Measurements from ENCODE around the gene ENOSF1. TPM values are rescaled to one million over a fixed set of nuclear protein-coding genes. Genes with fewer than 3 reads are reported as not detected.

The ENOSF1 gene
- total RNA-seq, 1 experiment from 2014 or later = 44.6 TPM

DNA sequence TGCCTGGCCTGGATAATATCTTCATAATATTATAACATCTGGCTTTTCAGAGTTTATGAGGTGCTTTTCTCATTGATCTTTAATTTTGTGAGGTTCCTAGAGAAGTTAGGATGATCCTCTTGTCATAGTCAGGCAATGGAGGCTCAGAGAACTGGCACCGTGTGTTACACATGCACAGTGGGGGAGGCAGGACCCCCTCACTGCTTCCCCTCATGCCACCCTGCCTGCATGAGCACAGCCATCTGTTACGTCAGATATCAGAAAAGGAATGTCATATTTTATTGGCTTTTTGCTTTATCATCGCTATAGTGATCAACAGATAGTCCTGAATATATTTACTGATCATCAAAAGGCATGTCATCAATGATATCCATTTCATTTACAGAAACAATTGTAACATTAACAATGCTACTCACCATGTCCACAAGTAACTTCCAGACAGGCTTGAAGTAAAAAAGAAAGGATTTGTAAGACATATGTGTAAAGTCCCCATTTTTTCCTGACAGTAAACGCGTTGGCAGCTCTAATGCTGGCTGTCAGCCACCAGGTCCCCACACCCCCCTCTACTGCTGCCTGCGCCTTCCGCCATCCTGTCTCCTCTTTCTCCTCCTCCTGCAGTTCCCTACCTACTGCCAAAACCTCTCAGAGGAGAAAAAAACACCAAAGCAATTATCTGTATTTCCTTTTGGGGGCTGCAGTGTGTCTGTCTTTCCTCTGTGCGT, 18.8 kb downstream of the ENOSF1 start (continued):
- TF ChIP-seq, protein P1, sequence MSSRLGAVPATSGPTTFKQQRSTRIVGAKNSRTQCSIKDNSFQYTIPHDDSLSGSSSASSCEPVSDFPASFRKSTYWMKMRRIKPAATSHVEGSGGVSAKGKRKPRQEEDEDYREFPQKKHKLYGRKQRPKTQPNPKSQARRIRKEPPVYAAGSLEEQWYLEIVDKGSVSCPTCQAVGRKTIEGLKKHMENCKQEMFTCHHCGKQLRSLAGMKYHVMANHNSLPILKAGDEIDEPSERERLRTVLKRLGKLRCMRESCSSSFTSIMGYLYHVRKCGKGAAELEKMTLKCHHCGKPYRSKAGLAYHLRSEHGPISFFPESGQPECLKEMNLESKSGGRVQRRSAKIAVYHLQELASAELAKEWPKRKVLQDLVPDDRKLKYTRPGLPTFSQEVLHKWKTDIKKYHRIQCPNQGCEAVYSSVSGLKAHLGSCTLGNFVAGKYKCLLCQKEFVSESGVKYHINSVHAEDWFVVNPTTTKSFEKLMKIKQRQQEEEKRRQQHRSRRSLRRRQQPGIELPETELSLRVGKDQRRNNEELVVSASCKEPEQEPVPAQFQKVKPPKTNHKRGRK (CRISPR knock-in tag; IDR thresholded peaks at IDR 0.05; ENCODE audit: borderline replicate concordance) = no peak
- no peak for TF ChIP-seq CREM (CRISPR knock-in tag; IDR thresholded peaks at IDR 0.05)
- TF ChIP-seq TP53 (CRISPR knock-in tag; IDR thresholded peaks at IDR 0.05) = no peak
- no peak for TF ChIP-seq ZNF232 (CRISPR knock-in tag; IDR thresholded peaks at IDR 0.05)
- no peak for TF ChIP-seq EMX1 (CRISPR knock-in tag; IDR thresholded peaks at IDR 0.05)
- no peak for TF ChIP-seq ZNF121 (CRISPR knock-in tag; IDR thresholded peaks at IDR 0.05)
- TF ChIP-seq NR3C1 (CRISPR knock-in tag; conservative IDR thresholded peaks at IDR 0.05; ENCODE audit: low read depth) = no peak
- no peak for TF ChIP-seq HMGA2 (CRISPR knock-in tag; IDR thresholded peaks at IDR 0.05)
- TF ChIP-seq, protein P2, sequence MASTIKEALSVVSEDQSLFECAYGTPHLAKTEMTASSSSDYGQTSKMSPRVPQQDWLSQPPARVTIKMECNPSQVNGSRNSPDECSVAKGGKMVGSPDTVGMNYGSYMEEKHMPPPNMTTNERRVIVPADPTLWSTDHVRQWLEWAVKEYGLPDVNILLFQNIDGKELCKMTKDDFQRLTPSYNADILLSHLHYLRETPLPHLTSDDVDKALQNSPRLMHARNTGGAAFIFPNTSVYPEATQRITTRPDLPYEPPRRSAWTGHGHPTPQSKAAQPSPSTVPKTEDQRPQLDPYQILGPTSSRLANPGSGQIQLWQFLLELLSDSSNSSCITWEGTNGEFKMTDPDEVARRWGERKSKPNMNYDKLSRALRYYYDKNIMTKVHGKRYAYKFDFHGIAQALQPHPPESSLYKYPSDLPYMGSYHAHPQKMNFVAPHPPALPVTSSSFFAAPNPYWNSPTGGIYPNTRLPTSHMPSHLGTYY (CRISPR knock-in tag; IDR thresholded peaks at IDR 0.05) = no peak
- TF ChIP-seq JAZF1 (CRISPR knock-in tag; IDR thresholded peaks at IDR 0.05) = no peak
- TF ChIP-seq CREB1 (CRISPR knock-in tag; IDR thresholded peaks at IDR 0.05) = no peak
- no peak for TF ChIP-seq ZNF317 (CRISPR knock-in tag; IDR thresholded peaks at IDR 0.05; ENCODE audit: borderline replicate concordance, low read depth)
- no peak for TF ChIP-seq TEAD4 (CRISPR knock-in tag; IDR thresholded peaks at IDR 0.05)

DNA sequence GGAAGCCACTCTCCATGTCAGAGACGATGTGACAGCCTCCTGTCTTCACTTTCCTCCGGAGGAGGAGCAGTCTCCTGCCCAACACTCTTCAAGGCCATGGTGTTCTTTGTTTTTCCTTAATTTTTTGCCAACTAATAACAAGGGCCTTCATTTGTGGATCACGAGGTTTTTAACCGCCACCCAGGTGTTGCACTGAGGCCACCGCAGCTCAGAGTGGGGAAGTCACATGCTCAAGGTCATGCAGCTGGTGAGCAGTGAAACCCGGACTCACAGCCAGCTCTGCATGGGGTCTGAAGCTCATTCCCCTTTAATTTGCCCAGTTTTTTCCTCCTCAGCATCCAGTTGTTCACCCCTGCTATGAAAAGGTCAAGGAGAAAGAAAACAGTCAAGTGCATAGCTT, 19.6 kb downstream of the ENOSF1 start:
- H3K36me3 Mint-ChIP-seq = peaks cover 23% of the 10 kb centered on the region; the same call in 1 of the 2 replicates
- no peak overlapping the region for H3K4me3 Mint-ChIP-seq
- H3K27ac Mint-ChIP-seq = no peak overlapping the region
- peaks cover 11% of the 10 kb centered on the region for H3K4me1 Mint-ChIP-seq
- ATAC-seq (no peak), DNase-seq (ENCODE audit: low spot score) (no peak)
- H3K27me3 Mint-ChIP-seq (ENCODE audit: low read depth) = no peaks in the 10 kb centered on the region
- CTCF ChIA-PET = no interaction called here
- TF ChIP-seq ETV6 (CRISPR knock-in tag; IDR thresholded peaks at IDR 0.05) = no peak
- H3K9me3 Mint-ChIP-seq = no peaks in the 10 kb centered on the region
- POLR2A ChIA-PET = no interaction called here

DNA sequence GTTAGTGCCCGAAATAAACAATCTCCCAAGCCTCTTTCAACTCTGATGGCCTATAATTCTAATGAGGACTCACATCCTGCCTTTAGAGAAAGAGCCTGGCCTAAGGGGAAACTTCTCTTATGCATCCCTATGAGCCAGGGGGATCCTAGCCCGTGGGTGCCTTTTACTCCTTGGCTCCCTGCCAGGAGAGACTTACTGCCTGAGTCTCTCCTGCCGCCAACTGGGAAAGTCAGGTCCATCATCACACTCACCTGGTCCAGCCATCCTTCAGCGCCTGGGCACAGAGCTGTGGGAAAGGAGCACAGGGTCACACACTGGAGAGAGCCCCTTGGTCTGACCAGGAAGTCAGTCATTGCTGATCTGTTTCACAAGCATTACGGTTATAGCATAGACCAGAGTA, 24.1 kb downstream of the ENOSF1 start:
- Mint-ChIP-seq H3K27me3 (ENCODE audit: low read depth) (no peaks in the 10 kb centered on the region), H3K27ac (peak overlapping the region; percentile 31; the same call in 1 of the 2 replicates), H3K4me3 (no peak overlapping the region), H3K9me3 (no peaks in the 10 kb centered on the region), H3K36me3 (peaks cover 25% of the 10 kb centered on the region), H3K4me1 (peaks cover 35% of the 10 kb centered on the region)
- POLR2A ChIA-PET = no interaction called here
- CTCF ChIA-PET = interaction anchor here (2.4 to 4.0 kb wide), 2 partner anchors 25 to 143 kb away, joined by 25 to 30 read pairs; partner anchors contain the start of gene ENOSF1
- TF ChIP-seq TP53 (CRISPR knock-in tag; IDR thresholded peaks at IDR 0.05) (no peak), RORB (CRISPR knock-in tag; IDR thresholded peaks at IDR 0.05) (no peak), ZNF416 (CRISPR knock-in tag; IDR thresholded peaks at IDR 0.05) (no peak), RELA (CRISPR knock-in tag; IDR thresholded peaks at IDR 0.05; ENCODE audit: borderline replicate concordance) (no peak), ZNF138 (CRISPR knock-in tag; conservative IDR thresholded peaks at IDR 0.05) (no peak), TEAD1 (CRISPR knock-in tag; IDR thresholded peaks at IDR 0.05) (no peak), TCF7 (CRISPR knock-in tag; IDR thresholded peaks at IDR 0.05; ENCODE audit: low read depth) (no peak), FOXK1 (CRISPR knock-in tag; IDR thresholded peaks at IDR 0.05) (no peak), ZNF671 (CRISPR knock-in tag; IDR thresholded peaks at IDR 0.05) (no peak), GABPB1 (CRISPR knock-in tag; IDR thresholded peaks at IDR 0.05) (no peak), ESRRA (CRISPR knock-in tag; IDR thresholded peaks at IDR 0.05; ENCODE audit: borderline replicate concordance) (no peak), MXD4 (CRISPR knock-in tag; IDR thresholded peaks at IDR 0.05; ENCODE audit: borderline replicate concordance) (no peak), ELF4 (CRISPR knock-in tag; IDR thresholded peaks at IDR 0.05; ENCODE audit: low read depth) (no peak), NFE2L1 (CRISPR knock-in tag; IDR thresholded peaks at IDR 0.05) (no peak), PRRX2 (CRISPR knock-in tag; IDR thresholded peaks at IDR 0.05) (no peak)
- TF ChIP-seq, protein P3, sequence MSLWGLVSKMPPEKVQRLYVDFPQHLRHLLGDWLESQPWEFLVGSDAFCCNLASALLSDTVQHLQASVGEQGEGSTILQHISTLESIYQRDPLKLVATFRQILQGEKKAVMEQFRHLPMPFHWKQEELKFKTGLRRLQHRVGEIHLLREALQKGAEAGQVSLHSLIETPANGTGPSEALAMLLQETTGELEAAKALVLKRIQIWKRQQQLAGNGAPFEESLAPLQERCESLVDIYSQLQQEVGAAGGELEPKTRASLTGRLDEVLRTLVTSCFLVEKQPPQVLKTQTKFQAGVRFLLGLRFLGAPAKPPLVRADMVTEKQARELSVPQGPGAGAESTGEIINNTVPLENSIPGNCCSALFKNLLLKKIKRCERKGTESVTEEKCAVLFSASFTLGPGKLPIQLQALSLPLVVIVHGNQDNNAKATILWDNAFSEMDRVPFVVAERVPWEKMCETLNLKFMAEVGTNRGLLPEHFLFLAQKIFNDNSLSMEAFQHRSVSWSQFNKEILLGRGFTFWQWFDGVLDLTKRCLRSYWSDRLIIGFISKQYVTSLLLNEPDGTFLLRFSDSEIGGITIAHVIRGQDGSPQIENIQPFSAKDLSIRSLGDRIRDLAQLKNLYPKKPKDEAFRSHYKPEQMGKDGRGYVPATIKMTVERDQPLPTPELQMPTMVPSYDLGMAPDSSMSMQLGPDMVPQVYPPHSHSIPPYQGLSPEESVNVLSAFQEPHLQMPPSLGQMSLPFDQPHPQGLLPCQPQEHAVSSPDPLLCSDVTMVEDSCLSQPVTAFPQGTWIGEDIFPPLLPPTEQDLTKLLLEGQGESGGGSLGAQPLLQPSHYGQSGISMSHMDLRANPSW (CRISPR knock-in tag; conservative IDR thresholded peaks at IDR 0.05; ENCODE audit: low read depth) = no peak
- TF ChIP-seq, protein P4, sequence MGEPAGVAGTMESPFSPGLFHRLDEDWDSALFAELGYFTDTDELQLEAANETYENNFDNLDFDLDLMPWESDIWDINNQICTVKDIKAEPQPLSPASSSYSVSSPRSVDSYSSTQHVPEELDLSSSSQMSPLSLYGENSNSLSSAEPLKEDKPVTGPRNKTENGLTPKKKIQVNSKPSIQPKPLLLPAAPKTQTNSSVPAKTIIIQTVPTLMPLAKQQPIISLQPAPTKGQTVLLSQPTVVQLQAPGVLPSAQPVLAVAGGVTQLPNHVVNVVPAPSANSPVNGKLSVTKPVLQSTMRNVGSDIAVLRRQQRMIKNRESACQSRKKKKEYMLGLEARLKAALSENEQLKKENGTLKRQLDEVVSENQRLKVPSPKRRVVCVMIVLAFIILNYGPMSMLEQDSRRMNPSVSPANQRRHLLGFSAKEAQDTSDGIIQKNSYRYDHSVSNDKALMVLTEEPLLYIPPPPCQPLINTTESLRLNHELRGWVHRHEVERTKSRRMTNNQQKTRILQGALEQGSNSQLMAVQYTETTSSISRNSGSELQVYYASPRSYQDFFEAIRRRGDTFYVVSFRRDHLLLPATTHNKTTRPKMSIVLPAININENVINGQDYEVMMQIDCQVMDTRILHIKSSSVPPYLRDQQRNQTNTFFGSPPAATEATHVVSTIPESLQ (CRISPR knock-in tag; IDR thresholded peaks at IDR 0.05) = no peak
- DNase-seq (ENCODE audit: low spot score) (no peak), ATAC-seq (no peak)

Data from WTC11 (cell line).